Prostate gland (tissue), 2 donors: ENCODE results near the gene ZNF223.

Experiments
- POLR2AphosphoS5 ChIP-seq: sonication (generic); formaldehyde crosslinking; IDR thresholded peaks from one replicate; pipeline ENCODE4 v1.6.1; 2017; ENCODE audit warnings: antibody characterized with exemption
- TF ChIP-seq, protein P1 (sequence below), 4 experiments: fragments of 200-600 bp in 2 of 4; fragments of 450-650 bp in 2 of 4; sonication (generic) in 2 of 4; IDR thresholded peaks; 1 replicate in 3 of 4; 2 replicates in 1 of 4; pipeline ENCODE4 v1.5.1; 2016 to 2019; ENCODE audit warnings: antibody characterized with exemption in 4 of 4, mild to moderate bottlenecking in 2 of 4, moderate library complexity in 2 of 4

DNA sequence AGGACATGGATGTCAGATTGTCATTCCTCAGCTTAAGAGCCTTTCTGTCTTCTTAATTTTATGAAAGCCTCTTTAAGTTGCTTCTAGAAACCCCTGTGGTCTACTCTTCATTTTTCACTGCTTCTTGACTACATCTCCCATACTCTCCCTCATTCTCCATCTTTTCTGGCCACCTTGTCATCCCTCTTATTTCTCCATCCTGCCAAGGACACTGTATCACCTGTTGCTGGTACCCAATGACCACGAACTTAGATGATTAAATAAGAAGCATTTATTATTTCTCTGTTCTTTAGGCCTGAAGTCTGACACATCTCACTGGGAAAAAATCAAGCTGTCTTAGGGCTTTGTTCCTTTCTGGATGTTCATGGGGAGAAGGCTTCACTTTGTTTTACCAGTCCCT is 9.2 kb downstream of the ZNF223 start:
- TF ChIP-seq, protein P1, sequence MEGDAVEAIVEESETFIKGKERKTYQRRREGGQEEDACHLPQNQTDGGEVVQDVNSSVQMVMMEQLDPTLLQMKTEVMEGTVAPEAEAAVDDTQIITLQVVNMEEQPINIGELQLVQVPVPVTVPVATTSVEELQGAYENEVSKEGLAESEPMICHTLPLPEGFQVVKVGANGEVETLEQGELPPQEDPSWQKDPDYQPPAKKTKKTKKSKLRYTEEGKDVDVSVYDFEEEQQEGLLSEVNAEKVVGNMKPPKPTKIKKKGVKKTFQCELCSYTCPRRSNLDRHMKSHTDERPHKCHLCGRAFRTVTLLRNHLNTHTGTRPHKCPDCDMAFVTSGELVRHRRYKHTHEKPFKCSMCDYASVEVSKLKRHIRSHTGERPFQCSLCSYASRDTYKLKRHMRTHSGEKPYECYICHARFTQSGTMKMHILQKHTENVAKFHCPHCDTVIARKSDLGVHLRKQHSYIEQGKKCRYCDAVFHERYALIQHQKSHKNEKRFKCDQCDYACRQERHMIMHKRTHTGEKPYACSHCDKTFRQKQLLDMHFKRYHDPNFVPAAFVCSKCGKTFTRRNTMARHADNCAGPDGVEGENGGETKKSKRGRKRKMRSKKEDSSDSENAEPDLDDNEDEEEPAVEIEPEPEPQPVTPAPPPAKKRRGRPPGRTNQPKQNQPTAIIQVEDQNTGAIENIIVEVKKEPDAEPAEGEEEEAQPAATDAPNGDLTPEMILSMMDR (IDR thresholded peaks at IDR 0.05): no peak
- no peak for TF ChIP-seq POLR2AphosphoS5
